ENCODE measurements around the gene PTPRG. TPM values are rescaled to one million over a fixed set of nuclear protein-coding genes. Genes with fewer than 3 reads are reported as not detected.

The PTPRG gene
- total RNA-seq, 6 experiments from 2014 or later, result 11.7 to 27.8 (median 14.7) TPM

DNA sequence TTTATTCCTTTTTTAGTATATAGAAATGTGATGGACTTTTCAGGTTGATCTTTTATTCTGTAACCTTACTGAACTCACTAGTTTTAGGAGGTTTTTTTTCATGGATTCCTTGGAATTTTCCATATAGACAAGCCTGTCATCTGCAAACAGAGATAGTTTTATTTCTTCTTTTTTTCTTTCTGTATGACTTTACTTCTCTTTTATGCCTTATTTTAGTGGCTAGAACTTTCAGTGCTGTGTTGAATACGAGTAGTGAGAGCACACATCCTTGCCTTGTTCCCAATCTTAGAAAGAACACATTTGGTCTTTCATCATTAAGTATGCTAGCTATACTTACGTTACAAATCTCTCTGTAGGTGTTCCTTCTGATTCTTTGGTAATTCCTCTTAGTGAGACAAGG lies 336.5 kb downstream of the PTPRG start:
- Histone ChIP-seq H3K9me3 (no peaks in the 10 kb centered on the region), H3K27ac (no peak overlapping the region), H3K4me1 (peaks cover 0 to 36% (median 5%) of the 10 kb centered on the region in 4 donors), H3K27me3 (no peaks in the 10 kb centered on the region), H3K36me3 (no peaks in the 10 kb centered on the region), H3K4me3 (no peak overlapping the region)
- 76% methylated on average over 2 of the region's 2 CpGs for WGBS (ENCODE audit: insufficient coverage, low coverage, low lambda C conversion rate, missing lambda C conversion rate)
- intact Hi-C loops (cut with DNase I), result no loop called here
- TF ChIP-seq, protein P1, sequence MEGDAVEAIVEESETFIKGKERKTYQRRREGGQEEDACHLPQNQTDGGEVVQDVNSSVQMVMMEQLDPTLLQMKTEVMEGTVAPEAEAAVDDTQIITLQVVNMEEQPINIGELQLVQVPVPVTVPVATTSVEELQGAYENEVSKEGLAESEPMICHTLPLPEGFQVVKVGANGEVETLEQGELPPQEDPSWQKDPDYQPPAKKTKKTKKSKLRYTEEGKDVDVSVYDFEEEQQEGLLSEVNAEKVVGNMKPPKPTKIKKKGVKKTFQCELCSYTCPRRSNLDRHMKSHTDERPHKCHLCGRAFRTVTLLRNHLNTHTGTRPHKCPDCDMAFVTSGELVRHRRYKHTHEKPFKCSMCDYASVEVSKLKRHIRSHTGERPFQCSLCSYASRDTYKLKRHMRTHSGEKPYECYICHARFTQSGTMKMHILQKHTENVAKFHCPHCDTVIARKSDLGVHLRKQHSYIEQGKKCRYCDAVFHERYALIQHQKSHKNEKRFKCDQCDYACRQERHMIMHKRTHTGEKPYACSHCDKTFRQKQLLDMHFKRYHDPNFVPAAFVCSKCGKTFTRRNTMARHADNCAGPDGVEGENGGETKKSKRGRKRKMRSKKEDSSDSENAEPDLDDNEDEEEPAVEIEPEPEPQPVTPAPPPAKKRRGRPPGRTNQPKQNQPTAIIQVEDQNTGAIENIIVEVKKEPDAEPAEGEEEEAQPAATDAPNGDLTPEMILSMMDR (IDR thresholded peaks at IDR 0.05), result no peak
- TF ChIP-seq POLR2A (IDR thresholded peaks at IDR 0.05), result no peak
- no peak for DNase-seq
- no peak for ATAC-seq

- Histone ChIP-seq H3K4me3 (no peak overlapping the region), H3K9me3 (no peaks in the 10 kb centered on the region), H3K27me3 (no peaks in the 10 kb centered on the region), H3K36me3 (no peaks in the 10 kb centered on the region), H3K4me1 (peaks cover 0 to 37% (median 9%) of the 10 kb centered on the region in 4 donors), H3K27ac (no peak overlapping the region)
- no peak for TF ChIP-seq POLR2A (IDR thresholded peaks at IDR 0.05)
- TF ChIP-seq, protein P1 (IDR thresholded peaks at IDR 0.05), result no peak
- intact Hi-C loops (cut with DNase I), result no loop called here
- DNase-seq, result no peak
- WGBS (ENCODE audit: insufficient coverage, low coverage, low lambda C conversion rate, missing lambda C conversion rate), result 87% methylated on average over 7 of the region's 9 CpGs
- ATAC-seq, result no peak
These were observed 338.5 kb downstream of the PTPRG start for GRCh38 chr3:61899700-61900462.

- no peaks in the 10 kb centered on the region for H3K9me3 ChIP-seq
- intact Hi-C loops (cut with DNase I), result no loop called here
- TF ChIP-seq POLR2A (IDR thresholded peaks at IDR 0.05), result no peak
- TF ChIP-seq, protein P1 (IDR thresholded peaks at IDR 0.05), result no peak
- 62% methylated on average over 2 of the region's 2 CpGs for WGBS (ENCODE audit: insufficient coverage, low coverage, low lambda C conversion rate, missing lambda C conversion rate)
- H3K4me1 ChIP-seq, result peaks cover 0 to 25% (median 6%) of the 10 kb centered on the region in 4 donors
- no peak overlapping the region for H3K27ac ChIP-seq
- ATAC-seq (no peak), DNase-seq (no peak)
- H3K4me3 ChIP-seq, result no peak overlapping the region
- H3K27me3 ChIP-seq, result no peaks in the 10 kb centered on the region
- H3K36me3 ChIP-seq, result no peaks in the 10 kb centered on the region
These were observed 340.1 kb downstream of the PTPRG start for GRCh38 chr3:61901496-61901895.

GRCh38 chr3:61901986-61902385 lies 340.6 kb downstream of the PTPRG start:
- TF ChIP-seq POLR2A (IDR thresholded peaks at IDR 0.05), result no peak
- no peaks in the 10 kb centered on the region for H3K27me3 ChIP-seq
- intact Hi-C loops (cut with DNase I), result no loop called here
- no peak overlapping the region for H3K4me3 ChIP-seq
- WGBS (ENCODE audit: insufficient coverage, low coverage, low lambda C conversion rate, missing lambda C conversion rate), result 69% methylated on average over 2 of the region's 2 CpGs
- no peaks in the 10 kb centered on the region for H3K36me3 ChIP-seq
- no peaks in the 10 kb centered on the region for H3K9me3 ChIP-seq
- H3K4me1 ChIP-seq, result peaks cover 0 to 20% (median 4%) of the 10 kb centered on the region in 4 donors
- H3K27ac ChIP-seq, result no peak overlapping the region
- DNase-seq (no peak), ATAC-seq (no peak)

DNA sequence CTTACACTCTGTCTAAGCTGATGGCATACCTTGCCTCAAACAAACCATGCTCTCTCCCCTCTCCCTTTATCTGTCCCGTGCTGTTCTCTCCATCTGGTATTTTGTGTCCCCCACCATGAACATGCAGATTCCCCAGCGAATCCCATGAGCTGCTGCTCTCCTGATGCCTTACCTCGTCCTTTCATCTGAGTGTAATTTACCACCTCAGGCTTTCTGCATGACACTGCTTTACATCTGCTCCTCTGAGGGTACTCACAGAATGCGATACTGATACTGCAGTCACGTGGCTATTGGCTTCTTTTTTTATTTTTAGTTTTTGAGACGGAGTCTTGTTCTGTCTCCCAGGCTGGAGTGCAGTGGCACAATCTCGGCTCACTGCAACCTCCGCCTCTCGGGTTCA lies 341.7 kb downstream of the PTPRG start:
- no peaks in the 10 kb centered on the region for H3K27me3 ChIP-seq
- TF ChIP-seq, protein P1 (IDR thresholded peaks at IDR 0.05), result no peak
- TF ChIP-seq POLR2A (IDR thresholded peaks at IDR 0.05), result no peak
- no peak overlapping the region for H3K4me3 ChIP-seq
- peaks cover 0 to 19% (median 4%) of the 10 kb centered on the region in 4 donors for H3K4me1 ChIP-seq
- H3K27ac ChIP-seq, result no peak overlapping the region
- ATAC-seq (no peak), DNase-seq (no peak)
- H3K36me3 ChIP-seq, result no peaks in the 10 kb centered on the region
- 88% methylated on average over 9 of the region's 9 CpGs for WGBS (ENCODE audit: insufficient coverage, low coverage, low lambda C conversion rate, missing lambda C conversion rate)
- intact Hi-C loops (cut with DNase I), result no loop called here
- H3K9me3 ChIP-seq, result no peaks in the 10 kb centered on the region

All from right lobe of liver (tissue), 6 donors.